Psoas muscle (tissue), 8 donors: ENCODE results near the gene AGFG1. TPM values are rescaled to one million over a fixed set of nuclear protein-coding genes. Genes with fewer than 3 reads are reported as not detected.

Source experiments
- ATAC-seq, 4 donors: fragments of 200-7000 bp; cut with Tn5 transposase; one replicate each; pipeline ENCODE4 v1.9.1; 2020; ENCODE audit warnings: moderate library complexity in 3 of 4, mild to moderate bottlenecking in 2 of 4
- DNase-seq, 2 donors: peaks; one replicate each; pipeline ENCODE4 v3.0.0-alpha.2; 2020
- H3K27ac ChIP-seq: fragments of 200-600 bp; one replicate; pipeline ENCODE4 v1.8.0; 2022
- H3K27me3 ChIP-seq, 3 donors: fragments of 200-600 bp in 1 of 3; one replicate each; pipeline versions ENCODE4 v1.6.1 to v1.8.0; 2013 to 2022; ENCODE audit warnings: low read length in 2 of 3, mild to moderate bottlenecking in 2 of 3, moderate library complexity in 1 of 3; ENCODE audit not compliant: insufficient read depth in 3 of 3
- H3K36me3 ChIP-seq, 2 donors: fragments of 200-600 bp in 1 of 2; one replicate each; pipeline versions ENCODE4 v1.6.1 to v1.8.0; 2013 to 2022; ENCODE audit warnings: low read depth in 1 of 2, mild to moderate bottlenecking in 1 of 2, moderate library complexity in 1 of 2; ENCODE audit not compliant: insufficient read depth in 1 of 2
- H3K4me1 ChIP-seq: fragments of 200-600 bp; one replicate; pipeline ENCODE4 v1.8.0; 2022
- H3K4me3 ChIP-seq: fragments of 200-600 bp; one replicate; pipeline ENCODE4 v1.8.0; 2022; ENCODE audit warnings: mild to moderate bottlenecking
- H3K9me3 ChIP-seq: fragments of 200-600 bp; one replicate; pipeline ENCODE4 v1.8.0; 2022
- WGBS, 3 donors: extraction: QIAGEN DNeasy Blood & Tissue Kit; methylation state at CpG; one replicate each; pipeline versions ENCODE4 v1.1.6 to v1.1.7; 2013; 5-methylcytosine and 5-hydroxymethylcytosine counted together
- intact Hi-C, 2 donors: fragments of 100-400 bp; cut with DNase I; formaldehyde crosslinking; loops; one replicate each; pipeline versions ENCODE4 v1.11.0 to v1.14.2; 2022
- polyA plus RNA-seq, 3 donors: library from polyadenylated mRNA; stranded (reverse); fragments of 200-250 nt; gene quantifications; one replicate each; pipeline ENCODE4 v1.2.3, GENCODE V29; 2013
- total RNA-seq, 4 donors: library from RNA; stranded (reverse); fragmentation: NEBNext Ultra II Directional in 2 of 4; extraction: Animal tissue kit (Norgen Biotek cat#: 25700) in 2 of 4; gene quantifications; one replicate each; pipeline versions ENCODE4 v1.2.1 to v1.2.4, GENCODE V29; 2021 to 2023
- TF ChIP-seq, protein P1 (sequence below): fragments of 200-600 bp; IDR thresholded peaks from one replicate; pipeline ENCODE4 v1.8.0; 2022; ENCODE audit warnings: antibody characterized with exemption
- donor health status: healthy with polysubstance abuse.
- donor health status: DM: no; HTN: no; CAD: no; lungs with moderate emphysema.
- donor health status: Bipolar disorder and iron deficiency.
- donor health status: healthy.
- donor health status: DM: yes; HTN: yes; CAD: no.
- donor health status: DM: no; HTN: no; CAD: no.
- donor health status: DM: no; HTN: no; CAD: no.
- donor health status: DM: yes; HTN: yes; CAD: no.

The AGFG1 gene
- total and polyA plus RNA-seq, 7 donors, result 19.0 to 68.2 (median 54.9) TPM

DNA sequence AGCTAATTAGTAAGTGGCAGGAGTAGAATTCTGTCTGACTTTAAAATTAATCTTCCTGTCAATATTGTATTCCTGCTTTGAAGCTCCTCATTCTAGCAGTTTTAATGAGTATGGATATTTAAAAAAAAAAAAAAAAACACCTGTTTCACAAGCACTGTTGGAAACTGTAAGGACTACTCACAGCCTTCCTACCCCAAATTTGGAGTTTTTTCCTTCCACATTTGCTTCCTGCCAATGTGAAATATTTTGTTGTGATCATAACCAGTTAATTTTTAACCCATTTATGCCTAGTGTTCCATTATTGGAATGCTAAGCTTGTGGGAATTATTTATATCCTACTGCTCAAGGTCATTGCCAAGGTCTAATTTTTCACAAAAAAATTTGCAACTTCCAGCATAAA, 90.6 kb downstream of the AGFG1 start:
- Histone ChIP-seq H3K4me1 (no peaks in the 10 kb centered on the region), H3K27me3 (no peaks in the 10 kb centered on the region), H3K4me3 (no peak overlapping the region), H3K27ac (no peak overlapping the region), H3K36me3 (peaks cover 0 to 17% of the 10 kb centered on the region in 2 donors), H3K9me3 (no peaks in the 10 kb centered on the region)
- ATAC-seq (no peak), DNase-seq (no peak)
- intact Hi-C loops, result no loop called here
- TF ChIP-seq, protein P1, sequence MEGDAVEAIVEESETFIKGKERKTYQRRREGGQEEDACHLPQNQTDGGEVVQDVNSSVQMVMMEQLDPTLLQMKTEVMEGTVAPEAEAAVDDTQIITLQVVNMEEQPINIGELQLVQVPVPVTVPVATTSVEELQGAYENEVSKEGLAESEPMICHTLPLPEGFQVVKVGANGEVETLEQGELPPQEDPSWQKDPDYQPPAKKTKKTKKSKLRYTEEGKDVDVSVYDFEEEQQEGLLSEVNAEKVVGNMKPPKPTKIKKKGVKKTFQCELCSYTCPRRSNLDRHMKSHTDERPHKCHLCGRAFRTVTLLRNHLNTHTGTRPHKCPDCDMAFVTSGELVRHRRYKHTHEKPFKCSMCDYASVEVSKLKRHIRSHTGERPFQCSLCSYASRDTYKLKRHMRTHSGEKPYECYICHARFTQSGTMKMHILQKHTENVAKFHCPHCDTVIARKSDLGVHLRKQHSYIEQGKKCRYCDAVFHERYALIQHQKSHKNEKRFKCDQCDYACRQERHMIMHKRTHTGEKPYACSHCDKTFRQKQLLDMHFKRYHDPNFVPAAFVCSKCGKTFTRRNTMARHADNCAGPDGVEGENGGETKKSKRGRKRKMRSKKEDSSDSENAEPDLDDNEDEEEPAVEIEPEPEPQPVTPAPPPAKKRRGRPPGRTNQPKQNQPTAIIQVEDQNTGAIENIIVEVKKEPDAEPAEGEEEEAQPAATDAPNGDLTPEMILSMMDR, result no peak

DNA sequence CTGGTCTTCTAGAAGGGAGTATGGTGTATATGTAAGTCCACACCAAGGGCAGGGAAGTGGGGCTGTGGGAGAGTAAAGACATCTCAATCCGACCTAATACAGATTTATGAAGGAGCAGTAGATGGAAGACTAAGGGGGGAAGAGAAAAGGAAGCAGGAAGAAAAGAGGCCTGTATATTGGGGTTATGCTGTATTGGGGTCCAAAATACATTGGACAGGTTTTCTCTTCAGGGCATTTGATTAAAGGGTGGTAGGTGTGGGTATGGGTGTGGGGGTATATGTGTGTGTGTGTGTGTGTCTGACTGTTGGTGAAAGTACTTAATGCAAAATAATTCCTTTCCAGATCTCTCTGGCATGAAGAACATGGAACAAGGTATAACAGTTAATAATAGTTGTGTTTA, 93.1 kb downstream of the AGFG1 start:
- Histone ChIP-seq H3K4me3 (no peak overlapping the region), H3K4me1 (no peaks in the 10 kb centered on the region), H3K9me3 (no peaks in the 10 kb centered on the region), H3K27me3 (no peaks in the 10 kb centered on the region), H3K36me3 (peaks cover 0 to 8% of the 10 kb centered on the region in 2 donors), H3K27ac (no peak overlapping the region)
- intact Hi-C loops, result no loop called here
- ATAC-seq (no peak), DNase-seq (no peak)
- 74 to 93% (median 86%) methylated on average over 1 of the region's 1 CpG for WGBS, 3 donors
- TF ChIP-seq, protein P1, result no peak

DNA sequence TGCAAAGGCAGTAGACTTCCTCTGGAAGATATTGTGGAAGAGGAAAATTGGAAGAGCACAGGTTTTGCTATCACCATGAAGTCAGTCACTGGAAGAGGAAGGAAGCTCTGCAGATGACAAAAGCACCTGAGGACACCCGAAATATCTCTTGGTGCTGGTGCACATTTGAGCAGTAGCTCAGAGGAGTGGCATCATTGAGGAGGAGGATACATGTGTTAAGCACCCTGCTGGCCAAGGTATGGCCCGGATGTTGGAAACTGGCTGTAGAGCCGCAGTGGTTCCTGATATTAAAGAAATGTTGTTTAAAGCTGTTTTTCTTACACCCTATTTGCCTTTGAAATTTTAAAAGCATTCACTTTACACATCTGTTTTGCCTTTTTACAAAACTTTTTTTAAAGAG, 94.1 kb downstream of the AGFG1 start:
- no peak for DNase-seq

DNA sequence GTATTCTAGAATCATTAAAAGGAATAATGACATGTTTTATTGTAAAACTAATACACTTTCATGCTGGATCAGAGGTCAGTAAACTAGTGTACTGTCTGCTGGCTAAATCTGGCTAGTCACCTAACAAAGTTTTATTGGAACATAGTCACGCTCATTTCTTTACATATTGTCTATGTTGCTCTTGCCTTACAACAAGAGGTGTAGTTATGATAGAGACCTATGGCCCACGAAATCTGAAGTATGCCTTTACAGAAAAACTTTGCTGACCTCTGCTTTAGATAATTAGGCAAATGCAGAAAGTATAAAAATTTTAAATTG, 96.9 kb downstream of the AGFG1 start:
- intact Hi-C loops, result no loop called here
- no peaks in the 10 kb centered on the region for H3K9me3 ChIP-seq
- no peaks in the 10 kb centered on the region for H3K36me3 ChIP-seq
- no peaks in the 10 kb centered on the region for H3K4me1 ChIP-seq
- TF ChIP-seq, protein P1, result no peak
- no peak for DNase-seq
- ATAC-seq, result no peak
- H3K27me3 ChIP-seq, result no peaks in the 10 kb centered on the region
- no peak overlapping the region for H3K4me3 ChIP-seq
- no peak overlapping the region for H3K27ac ChIP-seq
- WGBS, 3 donors, result 83 to 88% (median 83%) methylated on average over 2 of the region's 2 CpGs

More for the DNA sequence above, 94.1 kb downstream of the AGFG1 start:
- intact Hi-C loops, result no loop called here
- Histone ChIP-seq H3K4me3 (no peak overlapping the region), H3K36me3 (peaks cover 0 to 8% of the 10 kb centered on the region in 2 donors), H3K4me1 (no peaks in the 10 kb centered on the region), H3K27ac (no peak overlapping the region), H3K9me3 (no peaks in the 10 kb centered on the region), H3K27me3 (no peaks in the 10 kb centered on the region)
- TF ChIP-seq, protein P1, result no peak
- WGBS, 3 donors, result 59 to 89% (median 79%) methylated on average over 3 of the region's 3 CpGs
- ATAC-seq, result no peak

DNA sequence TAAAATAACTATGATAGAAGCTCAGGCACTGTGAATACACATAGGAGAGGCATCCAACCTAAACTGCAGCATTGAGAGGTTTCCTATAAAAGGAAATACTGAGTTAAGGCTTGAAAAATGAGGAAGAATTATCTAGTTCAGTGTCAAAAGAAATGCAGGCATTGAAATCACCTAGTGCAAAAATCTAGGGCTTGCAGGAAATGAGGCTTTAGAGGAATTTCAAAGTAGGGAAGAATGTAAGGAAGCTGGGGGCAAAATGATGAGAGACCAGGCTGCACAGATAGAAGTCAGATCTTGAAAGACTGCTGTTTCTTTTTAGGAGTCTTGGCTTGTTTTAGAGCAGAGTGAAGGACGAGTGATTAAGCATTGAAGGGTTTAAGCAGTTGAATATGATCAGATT, 98.7 kb downstream of the AGFG1 start:
- 19 to 45% (median 29%) methylated on average over 1 of the region's 1 CpG for WGBS, 3 donors
- Histone ChIP-seq H3K4me1 (no peaks in the 10 kb centered on the region), H3K4me3 (no peak overlapping the region), H3K9me3 (no peaks in the 10 kb centered on the region), H3K27ac (no peak overlapping the region), H3K36me3 (no peaks in the 10 kb centered on the region), H3K27me3 (no peaks in the 10 kb centered on the region)
- no peak for ATAC-seq
- intact Hi-C loops, result no loop called here
- TF ChIP-seq, protein P1, result no peak
- DNase-seq, result no peak
